Loucy (cell line): ENCODE results near the gene HOMER3.
"Not testable (repeated sequence)": the region's sequence is repeated elsewhere in the genome, so short reads cannot be mapped to it uniquely, and the experiment has no call there.

Experiments
- H2AFZ ChIP-seq: fragments of 200-600 bp; sonication (generic); 2 replicates; pipeline ENCODE4 v1.6.0; 2016; ENCODE audit warnings: antibody characterized with exemption, mild to moderate bottlenecking, low read length, moderate library complexity
- H3F3A ChIP-seq: fragments of 200-600 bp; 2 replicates; pipeline ENCODE4 v1.6.0; 2016; ENCODE audit warnings: antibody characterized with exemption, low read depth, mild to moderate bottlenecking
- H3K27me3 ChIP-seq: fragments of 200-600 bp; sonication (generic); 2 replicates; pipeline ENCODE4 v1.6.1; 2014; ENCODE audit warnings: low read length, mild to moderate bottlenecking; ENCODE audit not compliant: insufficient read depth, poor library complexity, severe bottlenecking
- H3K36me3 ChIP-seq: fragments of 200-600 bp; sonication (generic); 2 replicates; pipeline ENCODE4 v1.6.1; 2016; ENCODE audit warnings: low read length; ENCODE audit not compliant: insufficient read depth
- H3K4me1 ChIP-seq: fragments of 200-600 bp; sonication (generic); 2 replicates; pipeline ENCODE4 v1.5.1; 2014; ENCODE audit warnings: low read length, mild to moderate bottlenecking; ENCODE audit not compliant: insufficient read depth, poor library complexity, severe bottlenecking
- H3K4me2 ChIP-seq: fragments of 200-600 bp; sonication (generic); 2 replicates; pipeline ENCODE4 v1.6.0; 2014; ENCODE audit warnings: antibody characterized with exemption, low read length, low read depth, mild to moderate bottlenecking; ENCODE audit not compliant: poor library complexity, severe bottlenecking
- H3K4me3 ChIP-seq: fragments of 200-600 bp; sonication (generic); 2 replicates; pipeline ENCODE4 v1.5.1; 2014; ENCODE audit warnings: low read length, mild to moderate bottlenecking, mixed read lengths; ENCODE audit not compliant: poor library complexity, severe bottlenecking
- H3K79me2 ChIP-seq: fragments of 200-600 bp; sonication (generic); 2 replicates; pipeline ENCODE4 v1.6.1; 2014; ENCODE audit warnings: low read length; ENCODE audit not compliant: insufficient read depth
- H3K9ac ChIP-seq: fragments of 200-600 bp; sonication (generic); 2 replicates; pipeline ENCODE4 v1.6.0; 2014; ENCODE audit warnings: mild to moderate bottlenecking, low read depth, low read length, moderate library complexity; ENCODE audit not compliant: poor library complexity, severe bottlenecking
- H3K9me2 ChIP-seq: fragments of 200-600 bp; sonication (generic); replicated peaks from 2 replicates; pipeline ENCODE4 v1.6.1; 2016; ENCODE audit warnings: low read depth, low read length, mixed read lengths
- H3K9me3 ChIP-seq: fragments of 200-600 bp; sonication (generic); 2 replicates; pipeline ENCODE4 v1.6.1; 2014; ENCODE audit warnings: mild to moderate bottlenecking, antibody characterized with exemption, low read length, low read depth; ENCODE audit not compliant: insufficient read depth
- H4K20me1 ChIP-seq: fragments of 200-600 bp; sonication (generic); 2 replicates; pipeline ENCODE4 v1.6.0; 2014; ENCODE audit warnings: antibody characterized with exemption, low read length, mild to moderate bottlenecking; ENCODE audit not compliant: insufficient read depth, poor library complexity, severe bottlenecking
- CTCF ChIP-seq: fragments of 200-600 bp; sonication (generic); conservative IDR thresholded peaks from 2 replicates; pipeline ENCODE4 v1.5.1; 2014; ENCODE audit warnings: mild to moderate bottlenecking, antibody characterized with exemption, low read length
- EZH2phosphoT487 ChIP-seq: fragments of 200-600 bp; IDR thresholded peaks from 2 replicates; pipeline ENCODE4 v1.6.1; 2018; ENCODE audit warnings: antibody characterized with exemption, mild to moderate bottlenecking, moderate library complexity, borderline replicate concordance

The HOMER3 gene

GRCh38 chr19:18960370-18960769 is 19.4 kb upstream of the HOMER3 start:
- Histone ChIP-seq H3K4me3 (no peak overlapping the region), H4K20me1 (no peaks in the 10 kb centered on the region), H3K36me3 (no peaks in the 10 kb centered on the region), H3K9ac (no peak overlapping the region), H2AFZ (no peak overlapping the region), H3K4me2 (no peak overlapping the region), H3F3A (no peaks in the 10 kb centered on the region), H3K79me2 (no peaks in the 10 kb centered on the region), H3K9me2 (no peaks in the 10 kb centered on the region), H3K4me1 (no peaks in the 10 kb centered on the region), H3K9me3 (no peaks in the 10 kb centered on the region), H3K27me3 (no peaks in the 10 kb centered on the region)
- TF ChIP-seq EZH2phosphoT487, result no peak
- no peak for TF ChIP-seq CTCF

- H3K27me3 ChIP-seq, result no peaks in the 10 kb centered on the region
- H3K79me2 ChIP-seq, result no peaks in the 10 kb centered on the region
- H3K4me2 ChIP-seq, result no peak overlapping the region
- H4K20me1 ChIP-seq, result no peaks in the 10 kb centered on the region
- H3K4me1 ChIP-seq, result no peaks in the 10 kb centered on the region
- no peaks in the 10 kb centered on the region for H3F3A ChIP-seq
- H2AFZ ChIP-seq, result no peak overlapping the region
- no peaks in the 10 kb centered on the region for H3K9me3 ChIP-seq
- H3K9me2 ChIP-seq, result no peaks in the 10 kb centered on the region
- no peaks in the 10 kb centered on the region for H3K36me3 ChIP-seq
- TF ChIP-seq EZH2phosphoT487 (no peak), CTCF (no peak)
- no peak overlapping the region for H3K9ac ChIP-seq
- H3K4me3 ChIP-seq, result no peak overlapping the region
These were observed 14.0 kb upstream of the HOMER3 start for GRCh38 chr19:18955042-18955441.

GRCh38 chr19:18954094-18954493 is 13.1 kb upstream of the HOMER3 start:
- Histone ChIP-seq H2AFZ (no peak overlapping the region), H3F3A (no peaks in the 10 kb centered on the region), H3K4me1 (no peaks in the 10 kb centered on the region), H3K36me3 (no peaks in the 10 kb centered on the region), H3K9me2 (no peaks in the 10 kb centered on the region), H3K4me2 (no peak overlapping the region), H3K79me2 (no peaks in the 10 kb centered on the region), H4K20me1 (no peaks in the 10 kb centered on the region), H3K4me3 (no peak overlapping the region), H3K9ac (no peak overlapping the region), H3K9me3 (no peaks in the 10 kb centered on the region), H3K27me3 (no peaks in the 10 kb centered on the region)
- TF ChIP-seq CTCF (no peak), EZH2phosphoT487 (no peak)

- not testable (repeated sequence) for H4K20me1 ChIP-seq, H3K79me2 ChIP-seq, H3K4me2 ChIP-seq, H3K4me1 ChIP-seq, H3K9me3 ChIP-seq, H3K36me3 ChIP-seq, H3K9ac ChIP-seq, H3K4me3 ChIP-seq, H3F3A ChIP-seq, H3K9me2 ChIP-seq, H3K27me3 ChIP-seq, H2AFZ ChIP-seq
These were observed 11.5 kb upstream of the HOMER3 start for GRCh38 chr19:18952364-18953003.
